ENCODE data around the gene DYSF. TPM values are rescaled to one million over a fixed set of nuclear protein-coding genes. Genes with fewer than 3 reads are reported as not detected.

The DYSF gene
- total and polyA plus RNA-seq, 7 donors, result 38.3 to 208 (median 109) TPM

DNA sequence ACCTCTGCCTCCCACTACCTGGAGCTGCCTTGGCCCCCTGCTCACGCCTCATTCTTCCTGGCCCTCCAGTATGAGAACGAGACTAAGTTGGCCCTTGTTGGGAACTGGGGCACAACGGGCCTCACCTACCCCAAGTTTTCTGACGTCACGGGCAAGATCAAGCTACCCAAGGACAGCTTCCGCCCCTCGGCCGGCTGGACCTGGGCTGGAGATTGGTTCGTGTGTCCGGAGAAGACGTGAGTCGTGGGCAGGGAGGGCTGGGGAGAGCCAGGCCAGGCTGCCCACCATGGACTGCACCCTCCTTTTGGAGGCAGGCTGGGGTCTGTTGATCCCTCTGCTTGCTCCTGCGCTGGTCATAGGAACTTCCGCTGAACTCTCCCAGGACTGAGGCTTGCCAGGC, 114.7 kb downstream of the DYSF start:
- intact Hi-C loops (cut with DNase I), result no loop called here
- H3K4me1 ChIP-seq, result no peaks in the 10 kb centered on the region
- no peak for ATAC-seq
- H3K9me3 ChIP-seq, result no peaks in the 10 kb centered on the region
- 93 to 97% (median 94%) methylated on average over 14 of the region's 14 CpGs for WGBS, 3 donors
- no peak for DNase-seq
- TF ChIP-seq, protein P1, sequence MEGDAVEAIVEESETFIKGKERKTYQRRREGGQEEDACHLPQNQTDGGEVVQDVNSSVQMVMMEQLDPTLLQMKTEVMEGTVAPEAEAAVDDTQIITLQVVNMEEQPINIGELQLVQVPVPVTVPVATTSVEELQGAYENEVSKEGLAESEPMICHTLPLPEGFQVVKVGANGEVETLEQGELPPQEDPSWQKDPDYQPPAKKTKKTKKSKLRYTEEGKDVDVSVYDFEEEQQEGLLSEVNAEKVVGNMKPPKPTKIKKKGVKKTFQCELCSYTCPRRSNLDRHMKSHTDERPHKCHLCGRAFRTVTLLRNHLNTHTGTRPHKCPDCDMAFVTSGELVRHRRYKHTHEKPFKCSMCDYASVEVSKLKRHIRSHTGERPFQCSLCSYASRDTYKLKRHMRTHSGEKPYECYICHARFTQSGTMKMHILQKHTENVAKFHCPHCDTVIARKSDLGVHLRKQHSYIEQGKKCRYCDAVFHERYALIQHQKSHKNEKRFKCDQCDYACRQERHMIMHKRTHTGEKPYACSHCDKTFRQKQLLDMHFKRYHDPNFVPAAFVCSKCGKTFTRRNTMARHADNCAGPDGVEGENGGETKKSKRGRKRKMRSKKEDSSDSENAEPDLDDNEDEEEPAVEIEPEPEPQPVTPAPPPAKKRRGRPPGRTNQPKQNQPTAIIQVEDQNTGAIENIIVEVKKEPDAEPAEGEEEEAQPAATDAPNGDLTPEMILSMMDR (IDR thresholded peaks at IDR 0.05), result no peak
- no peaks in the 10 kb centered on the region for H3K27me3 ChIP-seq (ENCODE audit: insufficient read depth in 3 of 3, low read length in 2 of 3)
- H3K36me3 ChIP-seq (ENCODE audit: insufficient read depth in 1 of 2, low read depth in 1 of 2), result peaks cover 0 to 86% of the 10 kb centered on the region in 2 donors
- H3K27ac ChIP-seq, result no peak overlapping the region
- no peak overlapping the region for H3K4me3 ChIP-seq

DNA sequence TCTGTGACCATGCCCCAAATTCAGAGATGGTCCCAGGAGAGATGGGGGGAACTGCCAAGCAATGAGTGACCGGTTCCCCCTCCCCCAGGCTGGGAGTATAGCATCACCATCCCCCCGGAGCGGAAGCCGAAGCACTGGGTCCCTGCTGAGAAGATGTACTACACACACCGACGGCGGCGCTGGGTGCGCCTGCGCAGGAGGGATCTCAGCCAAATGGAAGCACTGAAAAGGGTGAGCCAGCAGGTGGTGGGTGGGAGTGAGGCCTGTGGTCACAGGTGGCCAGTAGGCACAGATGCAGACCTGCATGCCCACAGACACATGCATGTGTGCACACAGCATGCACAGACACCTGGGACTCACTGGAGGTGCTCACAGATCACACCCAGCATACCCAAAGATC, 117.2 kb downstream of the DYSF start:
- intact Hi-C loops (cut with DNase I), result no loop called here
- 94 to 98% (median 97%) methylated on average over 10 of the region's 10 CpGs for WGBS, 3 donors
- H3K27me3 ChIP-seq (ENCODE audit: insufficient read depth in 3 of 3, low read length in 2 of 3), result no peaks in the 10 kb centered on the region
- no peak overlapping the region for H3K4me3 ChIP-seq
- ATAC-seq, result no peak
- TF ChIP-seq, protein P1 (IDR thresholded peaks at IDR 0.05), result no peak
- no peaks in the 10 kb centered on the region for H3K4me1 ChIP-seq
- H3K36me3 ChIP-seq (ENCODE audit: insufficient read depth in 1 of 2, low read depth in 1 of 2), result peaks cover 0 to 86% of the 10 kb centered on the region in 2 donors
- no peaks in the 10 kb centered on the region for H3K9me3 ChIP-seq
- no peak for DNase-seq
- no peak overlapping the region for H3K27ac ChIP-seq

DNA sequence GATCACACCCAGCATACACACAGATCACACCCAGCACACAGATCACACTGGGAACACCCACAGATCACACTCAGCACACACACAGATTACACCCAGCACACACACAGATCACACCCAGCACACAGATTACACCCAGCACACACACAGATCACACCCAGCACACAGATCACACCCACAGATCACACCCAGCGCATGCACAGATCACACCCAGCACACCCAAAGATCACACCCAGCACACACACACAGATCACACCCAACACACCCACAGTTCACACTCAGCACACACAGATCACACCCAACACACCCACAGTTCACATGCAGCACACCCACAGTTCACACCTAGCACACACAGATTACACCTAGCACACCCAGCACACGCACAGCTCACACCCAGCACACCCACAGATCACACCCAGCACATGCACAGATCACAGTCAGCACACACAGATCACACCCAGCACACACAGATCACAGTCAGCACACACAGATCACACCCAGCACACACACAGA, 117.6 kb downstream of the DYSF start:
- 97 to 100% (median 100%) methylated on average over 2 of the region's 2 CpGs for WGBS, 3 donors
- no peak overlapping the region for H3K27ac ChIP-seq
- no peaks in the 10 kb centered on the region for H3K9me3 ChIP-seq
- intact Hi-C loops (cut with DNase I), result no loop called here
- no peaks in the 10 kb centered on the region for H3K27me3 ChIP-seq (ENCODE audit: insufficient read depth in 3 of 3, low read length in 2 of 3)
- ATAC-seq (no peak), DNase-seq (no peak)
- no peaks in the 10 kb centered on the region for H3K4me1 ChIP-seq
- peaks cover 0 to 84% of the 10 kb centered on the region in 2 donors for H3K36me3 ChIP-seq (ENCODE audit: insufficient read depth in 1 of 2, low read depth in 1 of 2)
- no peak overlapping the region for H3K4me3 ChIP-seq
- TF ChIP-seq, protein P1 (IDR thresholded peaks at IDR 0.05), result no peak

DNA sequence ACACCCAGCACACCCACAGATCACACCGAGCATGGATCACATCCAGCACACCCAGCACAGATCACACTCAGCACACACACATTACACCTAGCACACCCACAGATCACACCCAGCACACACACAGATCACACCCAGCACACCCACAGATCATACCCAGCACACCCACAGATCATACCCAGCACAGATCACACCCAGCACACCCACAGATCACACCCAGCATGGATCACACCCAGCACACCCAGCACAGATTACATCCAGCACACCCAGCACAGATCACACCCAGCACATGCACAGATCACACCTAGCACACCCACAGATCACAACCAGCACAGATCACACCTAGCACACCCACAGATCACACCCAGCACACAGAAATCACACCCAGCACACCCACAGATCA, 118.6 kb downstream of the DYSF start:
- Histone ChIP-seq H3K4me1 (no peaks in the 10 kb centered on the region), H3K9me3 (no peaks in the 10 kb centered on the region), H3K27me3 (ENCODE audit: insufficient read depth in 3 of 3, low read length in 2 of 3) (no peaks in the 10 kb centered on the region), H3K4me3 (no peak overlapping the region), H3K27ac (no peak overlapping the region), H3K36me3 (ENCODE audit: insufficient read depth in 1 of 2, low read depth in 1 of 2) (peaks cover 0 to 84% of the 10 kb centered on the region in 2 donors)
- ATAC-seq, result no peak
- intact Hi-C loops (cut with DNase I), result no loop called here
- TF ChIP-seq, protein P1 (IDR thresholded peaks at IDR 0.05), result no peak
- no peak for DNase-seq
- 84 to 100% methylated on average over 1 of the region's 1 CpG; no CpG with 5 or more reads in 1 of the 3 donors for WGBS, 3 donors

DNA sequence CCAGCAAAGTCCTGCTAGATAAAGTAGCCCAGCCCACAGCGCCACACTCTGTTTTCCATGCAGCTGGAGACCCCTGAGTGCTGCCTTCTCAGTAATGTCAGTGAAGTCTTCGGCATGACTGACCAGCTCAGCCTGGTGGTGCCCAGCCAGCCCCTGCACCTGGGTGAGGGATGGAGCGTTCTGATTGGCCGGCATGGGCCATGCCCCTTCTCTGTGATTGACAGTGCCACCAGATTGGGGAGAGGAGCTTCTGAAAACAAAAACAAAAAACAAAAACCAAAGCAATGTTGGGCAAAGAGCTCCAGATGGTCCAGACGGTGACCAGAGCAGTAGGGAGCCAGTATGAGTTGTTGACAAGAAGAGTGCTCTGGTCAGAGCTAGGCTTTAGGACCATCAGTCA, 122.6 kb downstream of the DYSF start:
- WGBS, 3 donors, result 85 to 93% (median 92%) methylated on average over 5 of the region's 5 CpGs
- H3K36me3 ChIP-seq (ENCODE audit: insufficient read depth in 1 of 2, low read depth in 1 of 2), result peaks cover 0 to 82% of the 10 kb centered on the region in 2 donors
- H3K27me3 ChIP-seq (ENCODE audit: insufficient read depth in 3 of 3, low read length in 2 of 3), result no peaks in the 10 kb centered on the region
- peaks cover 4% of the 10 kb centered on the region for H3K4me1 ChIP-seq
- TF ChIP-seq, protein P1 (IDR thresholded peaks at IDR 0.05), result no peak
- intact Hi-C loops (cut with DNase I), result no loop called here
- no peak overlapping the region for H3K4me3 ChIP-seq
- no peak overlapping the region for H3K27ac ChIP-seq
- H3K9me3 ChIP-seq, result no peaks in the 10 kb centered on the region
- DNase-seq, result no peak
- ATAC-seq, result peak in 2 of 4 donors; percentile 2 to 7

All from psoas muscle (tissue), 8 donors.